GM12878 (cell line): ENCODE results near the gene DSPP.

Source experiments
- ETV6 ChIP-seq, 2 experiments: fragments of 450-650 bp in 1 of 2; IDR thresholded peaks in 1 of 2; conservative IDR thresholded peaks in 1 of 2; 2 replicates each; pipeline ENCODE4 v1.6.1; 2014; ENCODE audit warnings: antibody characterized with exemption in 1 of 2, borderline replicate concordance in 1 of 2, low read depth in 1 of 2, mild to moderate bottlenecking in 1 of 2, moderate library complexity in 1 of 2
- EZH2 ChIP-seq: IDR thresholded peaks from 2 replicates; pipeline ENCODE4 v1.6.1; 2012; ENCODE audit warnings: low read depth, mild to moderate bottlenecking, control low read depth, inconsistent platforms, low read length, borderline replicate concordance; ENCODE audit not compliant: control insufficient read depth
- NFYB ChIP-seq: IDR thresholded peaks from 2 replicates; pipeline ENCODE4 v1.6.1; 2011; ENCODE audit warnings: low read depth, mild to moderate bottlenecking, low read length, improper control_type of control experiment, moderate library complexity; ENCODE audit not compliant: insufficient read depth
- NR2C2 ChIP-seq: IDR thresholded peaks from 2 replicates; pipeline ENCODE4 v1.6.1; 2011; ENCODE audit warnings: borderline replicate concordance, low read depth; ENCODE audit not compliant: control insufficient read depth, insufficient read length
- PBX3 ChIP-seq: IDR thresholded peaks from 2 replicates; pipeline ENCODE4 v1.6.1; 2011; ENCODE audit warnings: mild to moderate bottlenecking, low read depth, low read length, moderate library complexity; ENCODE audit not compliant: insufficient replicate concordance
- RAD21 ChIP-seq: IDR thresholded peaks from 2 replicates; pipeline ENCODE4 v1.6.1; 2011; ENCODE audit warnings: mild to moderate bottlenecking, low read depth, low read length, moderate library complexity; ENCODE audit not compliant: insufficient read depth
- USF2 ChIP-seq: IDR thresholded peaks from 2 replicates; pipeline ENCODE4 v1.6.1; 2011; ENCODE audit warnings: low read depth, low read length, improper control_type of control experiment, borderline replicate concordance
- YY1 ChIP-seq: IDR thresholded peaks from 2 replicates; pipeline ENCODE4 v1.6.1; 2011; ENCODE audit warnings: low read depth, mild to moderate bottlenecking, low read length
- TF ChIP-seq, protein P1 (sequence below), 3 experiments: IDR thresholded peaks in 2 of 3; conservative IDR thresholded peaks in 1 of 3; 2 replicates each; pipeline ENCODE4 v1.5.1; 2011; ENCODE audit warnings: low read depth in 3 of 3, low read length in 3 of 3, mild to moderate bottlenecking in 3 of 3, control low read depth in 2 of 3, moderate library complexity in 2 of 3, inconsistent platforms in 1 of 3, mixed read lengths in 1 of 3; ENCODE audit not compliant: control insufficient read depth in 2 of 3, insufficient read depth in 1 of 3; ENCODE audit errors: extremely low read depth in 1 of 3

DNA sequence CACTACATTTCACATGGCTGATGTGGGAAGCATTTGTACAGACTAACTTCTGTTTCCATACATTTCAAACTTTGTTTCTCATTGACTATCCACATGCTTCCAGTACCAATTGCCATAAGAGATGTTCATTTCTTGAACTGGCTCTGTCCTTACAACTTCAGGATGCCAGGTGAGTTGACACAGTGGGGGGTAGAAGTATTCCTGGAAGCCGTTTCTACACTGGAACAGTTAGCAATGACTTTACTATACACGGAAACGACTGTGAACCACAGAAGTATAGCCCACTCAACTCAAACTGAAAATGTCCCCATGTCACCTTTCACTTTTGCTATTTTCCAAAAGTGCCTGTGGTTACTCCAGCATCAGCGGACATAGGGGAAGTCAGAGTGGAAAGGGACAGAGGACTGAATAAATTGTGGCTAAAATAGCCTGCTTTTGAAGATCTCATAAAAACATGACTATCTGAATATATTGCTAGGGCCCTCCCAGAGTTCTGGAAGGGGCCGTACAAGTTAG, 38.0 kb upstream of the DSPP start:
- TF ChIP-seq PBX3 (no peak), USF2 (no peak), ETV6 (conservative IDR thresholded peaks at IDR 0.05 in 1 of 2, IDR thresholded peaks at IDR 0.05 in 1 of 2; ENCODE audit: borderline replicate concordance in 1 of 2, low read depth in 1 of 2) (no peak), NFYB (no peak), RAD21 (no peak), NR2C2 (no peak), EZH2 (no peak), YY1 (no peak)
- TF ChIP-seq, protein P1, sequence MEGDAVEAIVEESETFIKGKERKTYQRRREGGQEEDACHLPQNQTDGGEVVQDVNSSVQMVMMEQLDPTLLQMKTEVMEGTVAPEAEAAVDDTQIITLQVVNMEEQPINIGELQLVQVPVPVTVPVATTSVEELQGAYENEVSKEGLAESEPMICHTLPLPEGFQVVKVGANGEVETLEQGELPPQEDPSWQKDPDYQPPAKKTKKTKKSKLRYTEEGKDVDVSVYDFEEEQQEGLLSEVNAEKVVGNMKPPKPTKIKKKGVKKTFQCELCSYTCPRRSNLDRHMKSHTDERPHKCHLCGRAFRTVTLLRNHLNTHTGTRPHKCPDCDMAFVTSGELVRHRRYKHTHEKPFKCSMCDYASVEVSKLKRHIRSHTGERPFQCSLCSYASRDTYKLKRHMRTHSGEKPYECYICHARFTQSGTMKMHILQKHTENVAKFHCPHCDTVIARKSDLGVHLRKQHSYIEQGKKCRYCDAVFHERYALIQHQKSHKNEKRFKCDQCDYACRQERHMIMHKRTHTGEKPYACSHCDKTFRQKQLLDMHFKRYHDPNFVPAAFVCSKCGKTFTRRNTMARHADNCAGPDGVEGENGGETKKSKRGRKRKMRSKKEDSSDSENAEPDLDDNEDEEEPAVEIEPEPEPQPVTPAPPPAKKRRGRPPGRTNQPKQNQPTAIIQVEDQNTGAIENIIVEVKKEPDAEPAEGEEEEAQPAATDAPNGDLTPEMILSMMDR (IDR thresholded peaks at IDR 0.05 in 2 of 3, conservative IDR thresholded peaks at IDR 0.05 in 1 of 3; ENCODE audit: control insufficient read depth in 2 of 3, extremely low read depth in 1 of 3, insufficient read depth in 1 of 3, low read depth in 3 of 3, low read length in 3 of 3): no peak
